CD8-positive, alpha-beta memory T cell (primary cell): Measurements from ENCODE around the gene HOMEZ. TPM values are rescaled to one million over a fixed set of nuclear protein-coding genes. Genes with fewer than 3 reads are reported as not detected.
"Not testable (repeated sequence)": the region's sequence is repeated elsewhere in the genome, so short reads cannot be mapped to it uniquely, and the experiment has no call there.

Experiments used
- CTCF ChIA-PET: fragments of 350-600 bp; sonication (Branson Sonifier 250); formaldehyde crosslinking; loops from one replicate; lab custom pipeline; 2021; ENCODE audit warnings: antibody characterized with exemption; lab: Charles Lee
- POLR2A ChIA-PET: fragments of 350-600 bp; sonication (Branson Sonifier 250); formaldehyde crosslinking; loops from one replicate; lab custom pipeline; 2021; ENCODE audit warnings: antibody characterized with exemption; lab: Charles Lee
- DNase-seq, 5 donors: peaks; one replicate each; pipeline versions ENCODE4 v3.0.0 to v3.0.0-alpha.2; 2020 to 2022; ENCODE audit warnings: mixed read lengths in 1 of 5
- H3K27ac ChIP-seq: one replicate; pipeline ENCODE4 v1.7.0; 2013; ENCODE audit warnings: low read depth, mild to moderate bottlenecking, low read length, moderate library complexity
- H3K27me3 ChIP-seq: 2 replicates; pipeline ENCODE4 v1.7.0; 2013; ENCODE audit warnings: low read length, mild to moderate bottlenecking; ENCODE audit not compliant: insufficient read depth, poor library complexity, severe bottlenecking
- H3K36me3 ChIP-seq: 2 replicates; pipeline ENCODE4 v1.7.0; 2013; ENCODE audit warnings: mild to moderate bottlenecking, low read length, moderate library complexity; ENCODE audit not compliant: insufficient read depth
- H3K4me1 ChIP-seq: 2 replicates; pipeline ENCODE4 v1.7.0; 2013; ENCODE audit warnings: mild to moderate bottlenecking, low read length, moderate library complexity; ENCODE audit not compliant: insufficient read depth
- H3K4me3 ChIP-seq: 2 replicates; pipeline ENCODE4 v1.7.0; 2013; ENCODE audit warnings: mild to moderate bottlenecking, low read length
- H3K9me3 ChIP-seq: 2 replicates; pipeline ENCODE4 v1.7.0; 2013; ENCODE audit warnings: mild to moderate bottlenecking, low read length
- H3K27ac Mint-ChIP-seq, 8 donors: one replicate each; pipeline ENCODE4 v1.8.0; 2020 to 2021; ENCODE audit warnings: mixed read lengths in 8 of 8, mild to moderate bottlenecking in 6 of 8, inconsistent platforms in 3 of 8, moderate library complexity in 3 of 8
- H3K27me3 Mint-ChIP-seq, 2 donors: one replicate each; pipeline ENCODE4 v1.8.0; 2020 to 2021; ENCODE audit warnings: mixed read lengths in 2 of 2, mild to moderate bottlenecking in 1 of 2, moderate library complexity in 1 of 2
- H3K36me3 Mint-ChIP-seq, 3 donors: one replicate each; pipeline ENCODE4 v1.8.0; 2020 to 2021; ENCODE audit warnings: mixed read lengths in 3 of 3, inconsistent platforms in 1 of 3, mild to moderate bottlenecking in 1 of 3
- H3K4me1 Mint-ChIP-seq, 3 donors: one replicate each; pipeline ENCODE4 v1.8.0; 2020 to 2021; ENCODE audit warnings: mixed read lengths in 3 of 3, inconsistent platforms in 1 of 3, mild to moderate bottlenecking in 1 of 3
- H3K4me3 Mint-ChIP-seq, 7 donors: one replicate each; pipeline ENCODE4 v1.8.0; 2020 to 2021; ENCODE audit warnings: mixed read lengths in 7 of 7, mild to moderate bottlenecking in 6 of 7, moderate library complexity in 4 of 7, inconsistent platforms in 2 of 7
- H3K9me3 Mint-ChIP-seq, 5 donors: one replicate each; pipeline ENCODE4 v1.8.0; 2020 to 2022; ENCODE audit warnings: mixed read lengths in 5 of 5, mild to moderate bottlenecking in 3 of 5, moderate library complexity in 2 of 5, inconsistent platforms in 1 of 5
- polyA plus RNA-seq: library from polyadenylated mRNA; unstranded; fragments of 300-500 nt; fragmentation: Illumina TruSeq; gene quantifications from one replicate; pipeline ENCODE4 v1.2.3, GENCODE V29; 2021
- total RNA-seq, 2 experiments: library from RNA; stranded (reverse); gene quantifications; one replicate each; pipeline ENCODE4 v1.2.3, GENCODE V29; 2021

Gene HOMEZ
- total and polyA plus RNA-seq, 3 experiments from 2014 or later = 4.9 to 13.4 (median 12.8) TPM

- Mint-ChIP-seq H3K27me3 (no peaks in the 10 kb centered on the region), H3K4me1 (peaks cover 25 to 46% (median 36%) of the 10 kb centered on the region in 3 donors), H3K9me3 (no peaks in the 10 kb centered on the region), H3K27ac (peak overlapping the region; percentile 78 to 95 (median 90)), H3K36me3 (peaks cover 0 to 8% (median 0%) of the 10 kb centered on the region in 3 donors), H3K4me3 (peak overlapping the region; percentile 94 to 100 (median 95))
- Histone ChIP-seq H3K27me3 (no peaks in the 10 kb centered on the region), H3K9me3 (no peaks in the 10 kb centered on the region), H3K27ac (peak overlapping the region; percentile 82), H3K36me3 (no peaks in the 10 kb centered on the region), H3K4me1 (peaks cover 13% of the 10 kb centered on the region), H3K4me3 (peak overlapping the region; percentile 82)
- DNase-seq = no peak
- ChIA-PET CTCF (interaction anchor here (1.0 to 4.1 kb wide), 7 partner anchors 9 to 165 kb away, joined by 3 to 31 read pairs (median 6); partner anchors contain the start of genes PABPN1 and PPP1R3E), POLR2A (interaction anchor here (0.7 to 2.5 kb wide), 6 partner anchors 11 to 1760 kb away, joined by 3 to 33 read pairs (median 4); partner anchors contain the start of genes PABPN1, PPP1R3E and SALL2)
Measured at GRCh38 chr14:23285530-23286019, 357 bp downstream of the HOMEZ start.

- Mint-ChIP-seq H3K27ac (peak overlapping the region; percentile 78 to 95 (median 90)), H3K27me3 (no peaks in the 10 kb centered on the region), H3K36me3 (peaks cover 0 to 8% (median 0%) of the 10 kb centered on the region in 3 donors), H3K4me3 (peak overlapping the region; percentile 94 to 100 (median 95)), H3K4me1 (peaks cover 25 to 46% (median 36%) of the 10 kb centered on the region in 3 donors), H3K9me3 (no peaks in the 10 kb centered on the region)
- H3K9me3 ChIP-seq = no peaks in the 10 kb centered on the region
- H3K27me3 ChIP-seq = no peaks in the 10 kb centered on the region
- peaks cover 13% of the 10 kb centered on the region for H3K4me1 ChIP-seq
- peak overlapping the region; percentile 82 for H3K4me3 ChIP-seq
- H3K36me3 ChIP-seq = no peaks in the 10 kb centered on the region
- ChIA-PET POLR2A (interaction anchor here (0.7 to 2.5 kb wide), 2 partner anchors 17 to 241 kb away, joined by 3 to 33 read pairs; partner anchors contain the start of gene PPP1R3E), CTCF (interaction anchor here (1.6 to 4.1 kb wide), 3 partner anchors 11 to 164 kb away, joined by 4 to 31 read pairs (median 6); no protein-coding TSS in a partner anchor)
- DNase-seq = peak in 1 of 5 donors; percentile 21
- H3K27ac ChIP-seq = peak overlapping the region; percentile 82
Measured at GRCh38 chr14:23284654-23285529, 1.0 kb downstream of the HOMEZ start.

GRCh38 chr14:23281247-23281646, 4.7 kb downstream of the HOMEZ start:
- H3K36me3 ChIP-seq = no peaks in the 10 kb centered on the region
- H3K4me1 ChIP-seq = peaks cover 5% of the 10 kb centered on the region
- H3K9me3 ChIP-seq = no peaks in the 10 kb centered on the region
- peaks cover 18 to 39% (median 30%) of the 10 kb centered on the region in 3 donors for H3K4me1 Mint-ChIP-seq
- H3K9me3 Mint-ChIP-seq = no peaks in the 10 kb centered on the region
- no peaks in the 10 kb centered on the region for H3K27me3 Mint-ChIP-seq
- H3K27ac ChIP-seq = peak overlapping the region; percentile 25
- H3K36me3 Mint-ChIP-seq = peaks cover 0 to 11% (median 0%) of the 10 kb centered on the region in 3 donors
- H3K4me3 Mint-ChIP-seq = no peak overlapping the region
- CTCF ChIA-PET = no interaction called here
- H3K27ac Mint-ChIP-seq = peak overlapping the region in 1 of 8 donors; percentile 20
- no peak for DNase-seq
- POLR2A ChIA-PET = no interaction called here
- H3K4me3 ChIP-seq = no peak overlapping the region
- no peaks in the 10 kb centered on the region for H3K27me3 ChIP-seq

GRCh38 chr14:23277928-23278327, 8.0 kb downstream of the HOMEZ start:
- H3K27me3 Mint-ChIP-seq, H3K27ac ChIP-seq, H3K9me3 ChIP-seq, H3K36me3 ChIP-seq, H3K27me3 ChIP-seq, DNase-seq, H3K4me3 ChIP-seq, H3K4me3 Mint-ChIP-seq, H3K4me1 ChIP-seq, H3K9me3 Mint-ChIP-seq, POLR2A ChIA-PET: not testable (repeated sequence)
- H3K4me1 Mint-ChIP-seq = peaks cover 0 to 16% (median 8%) of the 10 kb centered on the region in 3 donors
- CTCF ChIA-PET = interaction anchor here (0.7 to 1.7 kb wide), 2 partner anchors 16 to 22 kb away, joined by 5 read pairs; no protein-coding TSS in a partner anchor
- peak overlapping the region in 2 of 8 donors; percentile 17 to 22 for H3K27ac Mint-ChIP-seq
- peaks cover 0 to 17% (median 7%) of the 10 kb centered on the region in 3 donors for H3K36me3 Mint-ChIP-seq

- Histone ChIP-seq H3K36me3 (no peaks in the 10 kb centered on the region), H3K4me1 (no peaks in the 10 kb centered on the region), H3K9me3 (no peaks in the 10 kb centered on the region), H3K27ac (no peak overlapping the region), H3K4me3 (no peak overlapping the region), H3K27me3 (no peaks in the 10 kb centered on the region)
- no peaks in the 10 kb centered on the region for H3K9me3 Mint-ChIP-seq
- CTCF ChIA-PET = interaction anchor here (0.9 to 1.7 kb wide), 2 partner anchors 9 to 23 kb away, joined by 3 to 5 read pairs; partner anchors contain the start of gene HOMEZ
- DNase-seq = no peak
- no peaks in the 10 kb centered on the region for H3K27me3 Mint-ChIP-seq
- H3K4me1 Mint-ChIP-seq = peaks cover 0 to 10% (median under 1%) of the 10 kb centered on the region in 3 donors
- POLR2A ChIA-PET = no interaction called here
- no peak overlapping the region for H3K4me3 Mint-ChIP-seq
- peaks cover 0 to 17% (median 7%) of the 10 kb centered on the region in 3 donors for H3K36me3 Mint-ChIP-seq
- H3K27ac Mint-ChIP-seq = no peak overlapping the region
Measured at GRCh38 chr14:23277189-23277588, 8.7 kb downstream of the HOMEZ start.

- POLR2A ChIA-PET = no interaction called here
- Mint-ChIP-seq H3K9me3 (no peaks in the 10 kb centered on the region), H3K4me3 (no peak overlapping the region), H3K36me3 (peaks cover 0 to 15% (median 7%) of the 10 kb centered on the region in 3 donors), H3K4me1 (peaks cover 0 to 3% (median 0%) of the 10 kb centered on the region in 3 donors), H3K27ac (no peak overlapping the region), H3K27me3 (no peaks in the 10 kb centered on the region)
- no peak for DNase-seq
- CTCF ChIA-PET = no interaction called here
- Histone ChIP-seq H3K27me3 (no peaks in the 10 kb centered on the region), H3K36me3 (no peaks in the 10 kb centered on the region), H3K4me1 (no peaks in the 10 kb centered on the region), H3K27ac (no peak overlapping the region), H3K9me3 (no peaks in the 10 kb centered on the region), H3K4me3 (no peak overlapping the region)
Measured at GRCh38 chr14:23275412-23275811, 10.5 kb downstream of the HOMEZ start.

GRCh38 chr14:23269193-23269592, 16.7 kb downstream of the HOMEZ start:
- CTCF ChIA-PET = interaction anchor here (1.0 to 1.8 kb wide), 2 partner anchors 26 to 111 kb away, joined by 3 read pairs; no protein-coding TSS in a partner anchor

More at GRCh38 chr14:23269193-23269592, 16.7 kb downstream of the HOMEZ start:
- Histone ChIP-seq H3K36me3 (no peaks in the 10 kb centered on the region), H3K4me3 (no peak overlapping the region), H3K27ac (no peak overlapping the region), H3K9me3 (no peaks in the 10 kb centered on the region), H3K27me3 (peaks cover 4% of the 10 kb centered on the region), H3K4me1 (no peaks in the 10 kb centered on the region)
- POLR2A ChIA-PET = interaction anchor here (0.7 kb wide), 1 partner anchor 1185 kb away, joined by 3 read pairs; no protein-coding TSS in a partner anchor
- no peak for DNase-seq
- Mint-ChIP-seq H3K4me3 (no peak overlapping the region), H3K27ac (no peak overlapping the region), H3K9me3 (no peaks in the 10 kb centered on the region), H3K4me1 (no peaks in the 10 kb centered on the region), H3K27me3 (peaks cover 3 to 13% of the 10 kb centered on the region in 2 donors), H3K36me3 (no peaks in the 10 kb centered on the region)
